Hepatocyte (in vitro differentiated cells): ENCODE data around the gene TMEM121. TPM values are rescaled to one million over a fixed set of nuclear protein-coding genes. Genes with fewer than 3 reads are reported as not detected.

ENCODE experiments used
- DNase-seq: peaks from one replicate; pipeline ENCODE4 v3.0.0-alpha.2; 2016; ENCODE audit warnings: low spot score
- H2AFZ ChIP-seq: fragments of 200-600 bp; sonication (generic); 2 replicates; pipeline ENCODE4 v1.6.0; 2016; ENCODE audit warnings: antibody characterized with exemption, mild to moderate bottlenecking
- H3K27ac ChIP-seq: fragments of 200-600 bp; sonication (generic); 2 replicates; pipeline ENCODE4 v1.5.1; 2016; ENCODE audit warnings: mild to moderate bottlenecking
- H3K27me3 ChIP-seq: fragments of 200-600 bp; sonication (generic); 2 replicates; pipeline ENCODE4 v1.6.1; 2016
- H3K36me3 ChIP-seq: fragments of 200-600 bp; sonication (generic); replicated peaks from 2 replicates; pipeline ENCODE4 v1.5.1; 2016; ENCODE audit warnings: low read depth; ENCODE audit not compliant: insufficient read depth
- H3K4me1 ChIP-seq: fragments of 200-600 bp; sonication (generic); 2 replicates; pipeline ENCODE4 v1.5.1; 2016; ENCODE audit warnings: mild to moderate bottlenecking, moderate library complexity; ENCODE audit not compliant: insufficient read depth
- H3K4me2 ChIP-seq: fragments of 200-600 bp; sonication (generic); 2 replicates; pipeline ENCODE4 v1.6.0; 2016
- H3K4me3 ChIP-seq: fragments of 200-600 bp; sonication (generic); 2 replicates; pipeline ENCODE4 v1.5.1; 2016; ENCODE audit warnings: mild to moderate bottlenecking
- H3K79me2 ChIP-seq: fragments of 200-600 bp; sonication (generic); 2 replicates; pipeline ENCODE4 v1.6.0; 2017; ENCODE audit warnings: mild to moderate bottlenecking
- H3K9me2 ChIP-seq: fragments of 200-600 bp; sonication (generic); replicated peaks from 2 replicates; pipeline ENCODE4 v1.6.0; 2017; ENCODE audit warnings: mild to moderate bottlenecking; ENCODE audit not compliant: insufficient read depth
- H3K9me3 ChIP-seq: fragments of 200-600 bp; sonication (generic); 2 replicates; pipeline ENCODE4 v1.5.1; 2016; ENCODE audit warnings: low read depth, mild to moderate bottlenecking
- H4K20me1 ChIP-seq: fragments of 200-600 bp; sonication (generic); 2 replicates; pipeline ENCODE4 v1.6.0; 2016; ENCODE audit warnings: mild to moderate bottlenecking; ENCODE audit not compliant: insufficient read depth, poor library complexity, severe bottlenecking
- CTCF ChIP-seq: fragments of 200-600 bp; sonication (generic); IDR thresholded peaks from 2 replicates; pipeline ENCODE4 v1.5.1; 2016; ENCODE audit warnings: antibody characterized with exemption, mild to moderate bottlenecking; ENCODE audit not compliant: poor library complexity
- EZH2 ChIP-seq: fragments of 200-600 bp; sonication (generic); IDR thresholded peaks from 2 replicates; pipeline ENCODE4 v1.6.1; 2016; ENCODE audit warnings: antibody characterized with exemption, mild to moderate bottlenecking, borderline replicate concordance
- EZH2phosphoT487 ChIP-seq: fragments of 200-600 bp; sonication (generic); IDR thresholded peaks from one replicate; pipeline ENCODE4 v1.6.1; 2018; ENCODE audit warnings: antibody characterized with exemption, mild to moderate bottlenecking, low read depth, moderate library complexity; ENCODE audit not compliant: unreplicated experiment, severe bottlenecking
- WGBS: methylation state at CpG from one replicate; pipeline ENCODE4 v1.1.6; 2016; ENCODE audit warnings: low lambda C conversion rate; ENCODE audit errors: missing lambda C conversion rate; 5-methylcytosine and 5-hydroxymethylcytosine counted together
- polyA plus RNA-seq: library from polyadenylated mRNA; unstranded; fragments of >200 nt; fragmentation: Nextera tagmentation; extraction: Ambion mirVana; gene quantifications from 2 replicates; pipeline ENCODE4 v1.2.1, GENCODE V29; 2016
- total RNA-seq: library from RNA; depleted of rRNA; stranded (reverse); fragments of >200 nt; gene quantifications from 2 replicates; pipeline ENCODE4 v1.2.3, GENCODE V29; 2014

TMEM121 gene
- total and polyA plus RNA-seq, 2 experiments from 2014 or later = 3.0 to 5.8 TPM

- DNase-seq = peak; percentile 2
- no peaks in the 10 kb centered on the region for H3K36me3 ChIP-seq
- no peak overlapping the region for H2AFZ ChIP-seq
- no peak overlapping the region for H3K4me3 ChIP-seq
- no peaks in the 10 kb centered on the region for H3K27me3 ChIP-seq
- no peak for TF ChIP-seq EZH2
- TF ChIP-seq EZH2phosphoT487 = no peak
- TF ChIP-seq CTCF = no peak
- H3K4me1 ChIP-seq = peaks cover 5% of the 10 kb centered on the region
- no peaks in the 10 kb centered on the region for H3K9me3 ChIP-seq
- no peaks in the 10 kb centered on the region for H4K20me1 ChIP-seq
- H3K4me2 ChIP-seq = no peak overlapping the region
- H3K27ac ChIP-seq = no peak overlapping the region
- WGBS = 86% methylated on average over 15 of the region's 16 CpGs
- no peaks in the 10 kb centered on the region for H3K9me2 ChIP-seq
- H3K79me2 ChIP-seq = no peaks in the 10 kb centered on the region
Observed at GRCh38 chr14:105493921-105494605, 32.3 kb upstream of the TMEM121 start.

- WGBS = 94% methylated on average over 6 of the region's 6 CpGs
- no peak for DNase-seq
- Histone ChIP-seq H3K27me3 (no peaks in the 10 kb centered on the region), H4K20me1 (no peaks in the 10 kb centered on the region), H3K36me3 (no peaks in the 10 kb centered on the region), H3K79me2 (no peaks in the 10 kb centered on the region), H3K4me3 (no peak overlapping the region), H2AFZ (no peak overlapping the region), H3K4me2 (no peak overlapping the region), H3K4me1 (no peaks in the 10 kb centered on the region), H3K9me2 (no peaks in the 10 kb centered on the region), H3K9me3 (no peaks in the 10 kb centered on the region), H3K27ac (no peak overlapping the region)
- no peak for TF ChIP-seq CTCF
- TF ChIP-seq EZH2phosphoT487 = no peak
- TF ChIP-seq EZH2 = no peak
Observed at GRCh38 chr14:105494606-105494929, 31.8 kb upstream of the TMEM121 start.

- no peak overlapping the region for H2AFZ ChIP-seq
- 85% methylated on average over 17 of the region's 18 CpGs for WGBS
- H3K9me2 ChIP-seq = no peaks in the 10 kb centered on the region
- peak; percentile 8 for DNase-seq
- H3K79me2 ChIP-seq = no peaks in the 10 kb centered on the region
- H3K27me3 ChIP-seq = no peaks in the 10 kb centered on the region
- no peak overlapping the region for H3K4me3 ChIP-seq
- H3K36me3 ChIP-seq = no peaks in the 10 kb centered on the region
- no peaks in the 10 kb centered on the region for H3K9me3 ChIP-seq
- no peaks in the 10 kb centered on the region for H4K20me1 ChIP-seq
- H3K27ac ChIP-seq = no peak overlapping the region
- no peak overlapping the region for H3K4me2 ChIP-seq
- H3K4me1 ChIP-seq = no peaks in the 10 kb centered on the region
- TF ChIP-seq EZH2 = no peak
- TF ChIP-seq EZH2phosphoT487 = no peak
- no peak for TF ChIP-seq CTCF
Observed at GRCh38 chr14:105495101-105495989, 31.0 kb upstream of the TMEM121 start.
